C1 segment of cervical spinal cord (tissue), 14 donors: ENCODE data around the gene SHROOM2.
"Not testable (repeated sequence)": the region's sequence is repeated elsewhere in the genome, so short reads cannot be mapped to it uniquely, and the experiment has no call there.

Experiments
- DNase-seq, 14 donors: peaks; one replicate each; lab custom pipeline; 2025; lab: John Stamatoyannopoulos, UW

Gene SHROOM2

DNA sequence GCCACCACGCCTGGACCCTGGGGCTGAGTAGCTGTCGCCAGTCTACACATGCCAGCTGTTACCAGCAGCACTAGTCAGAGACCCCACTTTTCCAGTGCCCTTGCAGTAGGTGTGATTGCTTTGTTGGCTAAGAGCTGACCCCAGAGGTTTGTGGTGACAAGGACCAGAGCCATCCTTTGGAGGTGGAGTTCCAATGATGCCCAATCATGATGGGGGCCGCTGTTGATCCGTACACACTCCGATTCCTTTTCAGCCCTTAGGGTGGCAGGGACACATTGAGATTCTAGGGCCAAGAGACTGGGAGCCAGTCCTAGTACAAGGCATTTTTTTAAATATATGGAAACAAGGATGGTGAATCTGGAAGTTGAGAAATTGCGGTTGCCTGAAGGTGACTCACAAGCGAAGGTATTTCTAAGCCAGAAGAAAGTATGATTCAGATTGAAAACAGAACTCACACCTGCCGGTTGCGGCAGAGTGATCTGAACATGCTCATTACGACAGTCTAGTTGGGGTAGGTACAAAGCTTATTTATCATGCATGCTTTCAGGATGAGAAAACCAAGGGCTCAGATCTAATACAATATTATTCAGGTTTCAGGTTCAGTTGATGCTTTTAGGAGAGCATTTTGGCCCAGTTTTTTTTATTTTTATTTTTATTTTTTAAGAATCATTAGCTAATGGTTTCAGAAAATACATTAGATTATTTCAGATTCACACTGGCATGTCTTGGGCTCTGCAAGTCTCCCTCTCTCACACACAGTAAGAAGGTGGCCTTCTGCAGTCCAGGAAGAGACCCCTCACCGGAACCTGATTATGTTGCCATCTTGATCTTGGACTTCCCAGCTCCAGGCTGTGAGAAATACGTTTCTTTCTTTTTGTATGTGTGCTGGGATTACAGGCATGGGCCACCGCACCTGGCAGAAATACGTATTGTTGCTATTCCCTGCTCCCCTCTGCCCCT is 43.4 kb downstream of the SHROOM2 start:
- DNase-seq: no peak

DNA sequence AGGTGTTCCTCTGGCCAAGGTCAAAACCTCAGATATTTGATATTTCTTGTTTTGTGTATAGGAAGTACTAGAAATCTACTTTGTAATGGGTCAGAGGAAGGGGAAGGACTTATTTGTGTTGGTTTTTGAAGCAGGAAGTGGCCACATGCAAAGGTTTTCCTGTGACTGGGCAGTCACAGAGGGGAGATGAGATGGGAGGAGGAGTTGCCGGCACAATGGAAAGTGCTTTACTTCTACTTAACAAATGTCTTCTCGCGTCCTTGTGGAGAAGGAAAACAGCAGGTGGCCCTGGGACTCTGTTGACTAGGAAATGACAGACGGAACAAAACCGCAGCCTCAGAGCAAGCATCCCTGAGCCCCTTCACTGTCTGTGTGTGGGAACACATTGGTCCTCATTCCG is 46.6 kb downstream of the SHROOM2 start:
- no peak for DNase-seq

DNA sequence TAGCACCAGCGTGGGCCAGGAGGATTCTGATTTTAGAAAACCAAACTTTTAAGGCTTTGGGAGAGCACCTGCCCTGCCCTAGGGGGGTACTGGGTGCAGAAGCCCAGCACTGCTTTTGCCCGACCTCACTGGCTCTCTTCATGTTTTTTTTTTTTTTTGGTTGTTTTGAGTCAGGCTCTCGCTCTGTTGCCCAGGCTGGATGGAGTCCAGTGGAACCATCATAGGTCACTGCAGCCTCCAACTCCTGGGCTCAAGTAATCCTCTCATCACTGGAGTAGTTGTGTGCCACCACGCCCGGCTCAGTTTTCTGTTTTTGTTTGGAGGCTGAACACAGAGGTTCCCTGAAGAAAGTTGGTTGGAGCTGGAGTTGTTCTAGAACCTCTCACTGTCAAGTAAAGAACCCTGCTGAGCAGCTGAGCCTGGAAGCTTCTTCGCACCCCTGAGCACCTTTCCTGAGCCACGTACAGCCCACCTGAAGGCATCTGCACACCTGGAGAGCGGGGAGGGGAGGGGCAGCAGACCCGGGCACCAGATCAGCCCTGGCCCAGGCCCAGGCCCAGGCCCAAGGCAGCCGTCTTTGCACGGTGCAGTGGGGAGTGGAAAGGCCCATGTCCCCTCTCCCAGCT is 49.5 kb downstream of the SHROOM2 start:
- peak in 1 of 14 donors; percentile 8 for DNase-seq

DNA sequence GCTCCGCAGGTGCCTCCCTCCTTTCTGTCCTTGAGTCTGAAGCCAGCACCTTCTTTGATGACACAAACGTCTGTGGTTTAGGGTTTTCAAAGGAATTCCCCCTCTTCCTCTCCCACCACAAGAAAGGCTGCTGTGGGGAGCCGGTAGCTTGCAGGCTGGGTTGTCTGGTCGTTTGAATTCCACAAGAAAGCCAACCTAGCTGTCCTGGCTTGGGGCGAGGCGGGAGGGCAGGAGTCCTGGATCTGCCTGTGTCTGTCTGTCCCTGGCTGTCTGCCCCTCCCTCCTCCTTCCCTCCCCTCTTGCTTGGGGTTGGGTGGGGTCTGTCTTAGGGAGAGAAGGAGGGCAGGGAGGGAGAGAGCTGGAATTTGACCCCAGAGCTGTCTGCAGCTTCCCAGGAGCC is 56.3 kb downstream of the SHROOM2 start:
- no peak for DNase-seq

DNA sequence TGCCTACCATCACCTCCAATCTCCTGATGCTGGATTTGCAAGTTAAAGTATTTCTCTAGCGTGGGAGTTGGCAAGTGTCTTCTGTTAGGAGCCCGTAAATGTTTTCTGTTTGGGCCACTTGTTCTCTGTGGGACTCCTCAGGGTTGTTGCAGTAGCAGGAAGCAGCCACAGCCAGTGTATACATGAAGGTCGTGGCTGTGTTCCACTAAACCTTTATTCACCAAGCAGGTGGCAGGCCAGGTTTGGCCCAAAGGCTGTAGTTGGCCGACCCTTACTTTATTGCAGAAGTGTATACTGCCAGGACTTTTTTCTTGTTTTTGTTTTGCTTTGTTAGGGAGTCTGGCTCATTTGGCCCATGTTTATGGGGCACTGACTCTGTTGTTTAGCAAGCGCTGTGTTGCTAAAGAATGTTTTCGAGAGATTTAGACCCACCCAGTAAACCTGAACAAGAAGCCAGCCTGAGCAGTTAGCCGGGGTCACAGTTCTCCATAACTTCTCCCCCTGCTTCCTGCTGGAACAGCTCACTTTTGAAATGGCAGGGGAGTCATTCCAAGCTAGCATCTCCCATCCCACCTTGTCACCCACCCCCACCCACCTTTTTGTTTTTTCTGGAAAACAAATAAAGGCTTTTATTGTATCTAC is 58.8 kb downstream of the SHROOM2 start:
- DNase-seq: no peak

DNA sequence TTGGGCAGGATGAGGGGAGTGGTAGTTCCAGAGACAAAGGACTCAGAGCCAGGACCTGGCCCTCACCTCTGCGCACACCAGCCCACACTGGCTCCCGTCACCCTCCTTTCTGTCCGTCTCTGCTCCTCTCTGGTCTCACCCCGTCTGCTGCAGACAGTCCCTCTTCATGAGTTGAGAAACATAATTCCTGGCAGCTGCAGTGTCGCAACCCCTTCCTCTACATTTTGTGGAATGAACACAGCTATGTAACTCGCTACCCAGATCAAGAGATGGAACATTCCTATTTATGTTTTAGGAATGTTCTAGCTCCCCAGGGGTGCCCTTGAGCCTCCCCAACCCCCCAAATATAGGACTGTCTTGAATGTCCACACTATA is 59.3 kb downstream of the SHROOM2 start:
- no peak for DNase-seq

DNA sequence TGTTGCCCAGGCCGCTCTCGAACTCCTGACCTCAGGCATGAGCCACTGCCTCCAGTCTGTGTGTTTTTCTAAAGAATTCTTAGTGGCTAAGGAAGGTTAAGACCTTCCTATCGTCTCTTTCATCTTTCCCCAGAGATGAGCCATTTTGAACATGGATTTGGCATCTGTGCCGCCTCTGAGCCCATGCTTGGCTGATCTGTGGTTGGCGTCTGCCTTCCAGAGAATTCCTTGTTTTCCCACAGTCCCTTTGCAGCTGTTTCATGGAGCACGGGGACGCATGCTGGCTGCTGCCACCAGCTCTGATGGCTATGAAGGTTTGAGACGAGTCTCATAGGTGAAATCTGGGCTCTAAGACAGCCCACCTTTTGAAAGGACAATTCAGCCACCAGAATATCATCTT is 60.4 kb downstream of the SHROOM2 start:
- no peak for DNase-seq

DNA sequence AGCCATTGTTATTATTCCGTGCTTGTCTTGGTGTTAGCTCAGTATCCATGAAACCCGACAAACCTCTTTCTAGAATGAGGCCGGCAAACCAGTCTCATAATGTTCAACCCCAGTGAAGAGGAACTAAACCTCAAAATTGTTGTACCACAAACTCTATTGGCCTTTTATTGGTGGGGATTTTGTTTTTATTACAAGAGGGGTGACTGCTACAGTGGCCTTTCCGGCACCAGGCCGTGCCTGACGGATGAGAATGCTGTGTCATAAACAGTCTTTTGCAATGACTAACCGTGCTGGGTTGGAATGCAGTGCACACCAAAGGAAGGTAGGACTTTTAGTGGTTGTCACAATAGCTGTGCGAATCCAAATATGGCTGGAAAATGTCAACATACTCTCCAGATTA is 60.8 kb downstream of the SHROOM2 start:
- DNase-seq: no peak

DNA sequence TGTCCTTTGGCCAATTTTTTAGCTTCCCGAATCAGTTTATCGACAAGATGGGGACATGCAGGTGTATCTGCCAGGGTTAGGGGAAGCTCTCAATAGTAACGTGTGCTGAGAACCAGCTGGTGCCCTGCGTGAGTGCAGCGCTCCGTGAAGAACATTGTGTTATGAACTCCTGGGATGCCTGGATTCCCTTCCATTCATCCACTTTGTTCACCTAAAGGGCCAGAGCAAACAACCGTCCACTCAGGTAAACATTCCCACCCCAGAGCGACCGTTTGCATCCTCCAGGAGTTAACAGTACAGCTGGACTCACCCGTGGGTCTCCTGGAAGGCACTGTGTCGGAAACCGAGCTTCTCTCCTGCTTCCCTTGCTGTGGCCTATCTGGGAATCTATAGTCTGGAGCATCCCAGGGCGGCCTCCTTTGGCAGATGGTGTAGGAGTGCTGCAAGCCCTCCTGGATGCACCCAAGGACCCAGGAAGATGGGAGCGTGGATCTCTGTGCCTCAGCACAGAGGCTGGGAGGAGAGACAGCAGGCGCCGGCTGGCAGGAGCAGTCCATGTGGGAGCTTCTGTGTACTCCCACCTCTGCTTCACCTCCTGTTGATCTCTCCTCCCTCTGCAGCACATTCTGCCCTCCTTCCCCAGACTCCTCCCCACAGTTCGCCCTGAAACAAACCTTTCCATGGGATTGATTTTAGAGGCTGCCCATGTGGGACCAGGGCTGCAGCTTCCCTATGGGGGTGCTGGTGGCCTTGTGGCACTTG is 62.7 kb downstream of the SHROOM2 start:
- DNase-seq: no peak

DNA sequence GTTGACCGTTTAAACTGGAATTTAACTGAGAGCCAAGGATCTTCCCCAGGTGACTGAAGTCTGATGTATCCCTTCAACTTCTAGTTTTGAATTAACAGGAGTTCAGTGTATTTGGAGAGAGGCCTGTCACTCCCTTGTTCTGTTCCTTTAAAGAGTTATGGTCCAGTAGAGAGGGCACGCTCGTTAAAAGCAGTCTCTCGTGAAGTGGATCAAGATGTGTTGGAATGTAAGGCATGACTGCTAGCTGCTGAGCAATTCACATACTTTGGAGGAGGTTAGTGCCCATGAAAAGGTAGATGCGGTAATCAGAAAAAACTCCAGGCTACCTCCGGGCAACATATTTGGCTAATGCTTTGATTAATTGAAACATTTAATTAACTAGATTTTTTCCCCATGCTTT is 65.7 kb downstream of the SHROOM2 start:
- DNase-seq: no peak

DNA sequence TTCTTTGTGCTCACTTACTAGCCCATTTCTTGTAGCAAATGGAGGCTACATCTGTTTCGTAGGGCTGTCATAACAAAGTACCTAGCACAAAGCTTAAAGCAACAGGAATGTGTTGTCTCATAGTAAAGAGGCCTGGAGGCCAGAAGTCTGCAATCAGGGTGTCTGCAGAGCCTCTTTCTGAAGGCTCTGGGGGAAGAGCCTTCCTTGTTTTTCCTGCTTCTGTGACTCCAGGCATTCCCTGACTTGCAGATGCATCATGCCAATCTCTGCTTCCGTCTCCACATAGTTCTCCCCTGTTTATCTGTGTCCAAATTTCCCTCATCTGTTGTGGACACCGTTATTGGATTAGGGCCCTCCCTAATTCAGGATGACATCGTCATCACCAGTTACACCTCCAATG is 67.1 kb downstream of the SHROOM2 start:
- no peak for DNase-seq

DNA sequence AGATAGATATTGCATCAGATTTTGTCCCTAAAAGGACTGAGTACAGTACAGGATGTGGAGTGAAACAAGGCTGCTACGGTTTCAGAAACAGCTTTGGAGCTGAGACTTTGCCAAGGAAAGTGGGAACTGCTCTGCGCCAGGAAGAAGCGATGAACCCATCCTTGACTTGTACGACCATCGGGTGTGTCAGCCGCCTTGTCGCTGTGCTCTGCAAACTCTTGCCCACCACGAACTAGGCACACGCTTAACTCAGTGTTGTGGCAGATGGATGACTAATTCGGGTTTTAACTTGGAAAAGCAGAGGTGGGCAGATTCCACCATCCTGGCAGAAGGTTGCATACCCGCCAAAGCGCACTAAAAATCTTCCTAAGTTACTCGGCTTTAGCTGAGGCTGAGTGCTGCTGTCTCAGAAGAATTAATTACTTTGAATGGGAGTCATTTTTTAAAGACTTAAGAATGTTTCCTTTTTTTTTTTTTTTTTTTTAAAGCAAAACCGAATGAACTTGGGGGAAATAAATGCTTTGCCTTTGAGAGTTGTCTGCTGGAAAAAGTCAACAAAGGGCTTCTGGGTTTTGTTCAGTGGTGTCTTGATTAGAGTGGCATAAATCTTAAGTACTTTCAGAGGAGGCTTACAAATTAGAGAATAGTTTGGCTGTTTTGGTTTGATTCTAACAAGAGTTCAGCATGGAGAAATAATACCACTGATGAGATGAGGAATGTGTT is 69.5 kb downstream of the SHROOM2 start:
- DNase-seq: no peak

DNA sequence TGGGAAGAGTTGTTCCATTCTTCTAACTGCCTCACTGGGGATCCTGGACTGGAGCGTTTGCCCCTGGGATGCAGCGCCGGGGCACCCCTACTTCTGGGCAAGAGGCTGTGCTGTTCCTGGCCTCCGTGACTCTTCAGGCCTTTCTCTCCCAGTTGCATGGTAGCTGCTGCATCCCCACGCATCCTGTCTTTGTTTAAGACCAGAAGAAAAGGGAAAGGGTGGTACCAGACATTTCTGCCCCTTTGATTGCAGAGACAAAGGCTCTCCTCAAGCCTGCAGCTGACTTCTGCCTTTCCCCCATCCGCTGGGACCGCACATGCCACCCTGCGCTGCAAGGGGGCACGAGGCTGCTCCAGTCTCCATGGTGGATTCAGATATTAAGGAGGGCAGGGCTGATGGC is 70.4 kb downstream of the SHROOM2 start:
- no peak for DNase-seq

DNA sequence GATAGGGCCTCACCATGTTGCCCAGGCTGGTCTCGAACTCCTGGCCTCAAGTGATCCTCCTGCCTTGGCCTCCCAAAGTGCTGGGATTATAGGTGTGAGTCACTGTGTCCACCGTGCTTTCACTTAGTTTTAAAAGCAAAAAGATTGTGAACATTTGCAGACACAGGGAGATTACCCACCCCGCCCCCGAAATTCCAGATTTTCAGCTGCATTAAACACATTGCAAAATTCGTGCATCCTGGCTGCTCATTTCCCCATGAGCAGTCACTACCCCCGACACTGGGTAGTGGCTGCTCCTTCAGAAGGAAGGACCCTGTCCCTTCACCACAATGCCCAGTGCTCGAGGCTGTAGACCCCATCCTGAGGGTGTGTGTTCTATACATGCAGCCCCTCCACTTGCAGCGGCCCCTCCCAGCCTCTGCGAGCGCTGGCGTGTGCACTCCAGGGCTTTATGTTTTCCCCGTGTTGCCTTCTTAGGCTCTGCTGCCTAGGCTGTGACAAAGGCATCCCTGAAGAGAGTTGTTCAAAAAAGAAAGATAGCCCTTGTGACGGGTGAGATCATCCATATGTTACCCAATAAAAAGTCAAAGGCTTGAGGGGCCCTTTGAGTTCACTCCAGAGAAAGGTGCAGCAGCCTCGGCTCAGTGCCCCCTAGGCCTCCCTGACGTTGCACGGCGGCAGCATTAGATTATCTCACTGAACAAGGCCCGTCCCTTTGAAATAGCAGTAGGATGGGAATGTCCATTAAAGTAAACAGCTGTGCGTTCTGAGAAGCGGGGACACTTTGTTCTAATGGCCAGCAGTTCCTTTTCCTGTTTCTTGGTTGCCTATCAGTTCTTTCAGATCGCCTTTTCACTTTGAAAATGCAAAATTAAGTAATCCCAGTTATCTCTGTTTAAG is 71.6 kb downstream of the SHROOM2 start:
- DNase-seq: no peak

DNA sequence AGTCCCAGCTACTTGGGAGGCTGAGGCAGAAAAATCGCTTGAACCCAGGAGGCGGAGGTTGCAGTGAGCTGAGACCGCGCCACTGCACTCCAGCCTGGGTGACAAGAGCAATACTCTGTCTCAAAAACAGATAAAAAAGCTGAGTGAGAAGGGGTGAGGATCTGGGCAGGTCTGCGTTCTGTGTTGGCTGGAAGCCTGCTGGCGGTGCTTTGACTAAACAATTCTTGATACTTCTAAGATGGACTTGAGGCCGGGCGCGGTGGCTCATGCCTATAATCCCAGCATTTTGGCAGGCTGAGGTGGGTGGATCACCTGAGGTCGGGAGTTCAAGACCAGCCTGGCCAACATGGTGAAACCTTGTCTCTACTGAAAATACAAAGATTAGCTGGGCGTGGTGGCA is 72.5 kb downstream of the SHROOM2 start:
- not testable (repeated sequence) for DNase-seq

DNA sequence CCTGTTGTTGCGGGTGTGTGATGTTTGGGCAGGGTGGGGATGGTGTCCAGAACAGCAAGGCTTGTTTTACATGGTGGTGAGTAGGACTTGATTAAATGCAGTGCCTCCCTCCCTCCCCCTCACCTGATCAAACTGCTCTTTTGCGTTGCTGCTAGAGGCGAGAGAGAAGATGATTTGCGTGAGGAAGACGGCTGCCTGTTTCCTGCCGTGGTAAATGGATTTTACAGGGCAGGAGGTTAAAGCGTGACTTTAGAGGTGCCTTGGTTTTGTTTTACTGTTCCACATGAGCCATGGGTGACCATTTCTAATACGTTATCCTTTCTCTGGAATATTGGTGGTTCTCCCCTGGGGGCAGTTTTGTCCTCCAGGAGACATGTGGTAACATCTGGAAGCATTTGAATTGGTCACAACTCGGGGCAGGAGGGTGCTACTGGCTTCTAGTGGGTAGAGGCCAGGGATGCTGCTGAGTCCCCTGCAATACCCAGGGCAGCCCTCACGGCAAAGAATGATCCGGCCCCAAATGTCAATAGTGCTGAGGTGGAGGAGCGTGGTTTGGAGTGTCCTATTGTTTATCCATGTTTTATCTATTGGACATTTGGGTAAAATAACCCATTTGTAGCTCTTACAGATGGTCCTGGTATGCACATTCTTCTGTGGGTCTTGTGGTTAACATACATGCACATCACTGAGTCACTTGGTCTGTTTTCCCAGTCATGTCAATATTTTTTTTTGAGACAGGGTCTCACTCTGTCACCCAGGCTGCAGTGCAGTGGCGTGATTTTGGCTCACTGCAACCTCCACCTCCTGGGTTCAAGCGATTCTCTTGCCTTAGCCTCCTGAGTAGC is 73.7 kb downstream of the SHROOM2 start:
- DNase-seq: peak in 1 of 14 donors; percentile 6

DNA sequence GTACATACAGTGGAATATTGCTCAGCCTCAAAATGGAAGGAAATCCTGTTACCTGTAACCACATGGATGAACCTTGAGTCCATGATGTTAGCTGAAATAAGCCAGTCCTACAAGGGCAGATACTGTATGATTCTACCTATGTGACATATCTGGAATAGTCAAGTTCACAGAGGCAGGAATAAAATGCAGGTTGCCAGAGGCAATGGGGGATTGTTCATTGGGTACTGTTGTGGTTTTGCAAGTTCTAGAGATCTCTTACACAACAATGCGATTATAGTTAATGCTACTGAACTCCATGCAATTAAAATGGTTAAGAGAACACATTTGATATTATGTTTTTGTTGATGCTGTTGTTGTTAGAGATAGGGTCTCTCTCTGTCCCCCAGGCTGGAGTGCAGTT is 74.6 kb downstream of the SHROOM2 start:
- no peak for DNase-seq

DNA sequence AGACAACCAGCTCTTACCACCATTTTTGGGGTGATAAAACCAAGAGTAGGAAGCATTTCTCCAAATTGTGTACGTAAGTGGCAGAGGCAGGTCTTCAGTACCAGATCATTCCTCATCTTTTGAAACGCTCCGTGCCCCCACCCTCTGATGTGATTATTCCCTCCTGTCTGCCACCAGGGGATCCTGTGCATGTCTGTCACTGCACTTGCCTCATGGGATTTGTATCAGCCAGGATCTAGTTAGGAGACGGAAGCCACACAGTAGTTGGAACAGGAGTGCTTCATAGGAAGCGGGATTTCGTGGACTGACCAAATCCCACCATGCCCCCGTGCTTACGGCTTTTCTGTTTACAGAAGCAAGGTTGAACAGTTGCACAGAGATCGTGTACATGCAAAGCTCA is 75.5 kb downstream of the SHROOM2 start:
- DNase-seq: no peak

DNA sequence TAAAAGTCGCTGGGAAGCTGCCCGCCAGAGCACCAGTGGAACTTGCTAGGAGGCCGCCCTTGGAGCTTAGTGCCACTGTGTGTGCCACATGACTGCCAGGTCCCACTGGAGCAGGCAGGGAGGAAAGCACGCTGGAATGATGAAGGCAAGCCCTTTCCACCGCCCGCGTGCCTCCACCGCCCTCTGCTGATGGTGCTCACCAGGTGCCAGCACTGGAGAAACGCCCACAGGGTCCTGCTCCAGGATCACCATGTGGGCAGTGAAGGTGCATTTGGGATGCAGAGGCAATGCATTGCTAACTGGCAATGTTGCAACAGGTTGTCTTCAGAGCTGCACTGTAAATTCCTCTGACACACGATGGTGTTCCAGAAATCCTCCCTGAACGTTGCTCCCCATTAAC is 76.3 kb downstream of the SHROOM2 start:
- no peak for DNase-seq
